Measurements from ENCODE around the gene PRKCH. TPM values are rescaled to one million over a fixed set of nuclear protein-coding genes. Genes with fewer than 3 reads are reported as not detected.

The PRKCH gene
- total RNA-seq, 1 experiment from 2014 or later, result 18.3 TPM

- Histone ChIP-seq H3K9me3 (no peaks in the 10 kb centered on the region), H3K4me1 (no peaks in the 10 kb centered on the region), H3K36me3 (ENCODE audit: control insufficient read depth, insufficient read depth, low read length) (no peaks in the 10 kb centered on the region), H3K4me3 (ENCODE audit: low read depth, low read length) (no peak overlapping the region), H3K27me3 (replicated peaks; ENCODE audit: control insufficient read depth, insufficient read depth, low read length) (no peaks in the 10 kb centered on the region)
- Mint-ChIP-seq H3K27ac (ENCODE audit: unreplicated experiment) (no peak overlapping the region), H3K36me3 (ENCODE audit: insufficient read depth, unreplicated experiment) (peaks cover 4% of the 10 kb centered on the region), H3K27me3 (ENCODE audit: insufficient read depth, unreplicated experiment) (no peaks in the 10 kb centered on the region), H3K4me1 (ENCODE audit: low read depth, unreplicated experiment) (no peaks in the 10 kb centered on the region), H3K9me3 (ENCODE audit: unreplicated experiment) (no peaks in the 10 kb centered on the region), H3K4me3 (ENCODE audit: unreplicated experiment) (no peak overlapping the region)
- TF ChIP-seq, protein P1, sequence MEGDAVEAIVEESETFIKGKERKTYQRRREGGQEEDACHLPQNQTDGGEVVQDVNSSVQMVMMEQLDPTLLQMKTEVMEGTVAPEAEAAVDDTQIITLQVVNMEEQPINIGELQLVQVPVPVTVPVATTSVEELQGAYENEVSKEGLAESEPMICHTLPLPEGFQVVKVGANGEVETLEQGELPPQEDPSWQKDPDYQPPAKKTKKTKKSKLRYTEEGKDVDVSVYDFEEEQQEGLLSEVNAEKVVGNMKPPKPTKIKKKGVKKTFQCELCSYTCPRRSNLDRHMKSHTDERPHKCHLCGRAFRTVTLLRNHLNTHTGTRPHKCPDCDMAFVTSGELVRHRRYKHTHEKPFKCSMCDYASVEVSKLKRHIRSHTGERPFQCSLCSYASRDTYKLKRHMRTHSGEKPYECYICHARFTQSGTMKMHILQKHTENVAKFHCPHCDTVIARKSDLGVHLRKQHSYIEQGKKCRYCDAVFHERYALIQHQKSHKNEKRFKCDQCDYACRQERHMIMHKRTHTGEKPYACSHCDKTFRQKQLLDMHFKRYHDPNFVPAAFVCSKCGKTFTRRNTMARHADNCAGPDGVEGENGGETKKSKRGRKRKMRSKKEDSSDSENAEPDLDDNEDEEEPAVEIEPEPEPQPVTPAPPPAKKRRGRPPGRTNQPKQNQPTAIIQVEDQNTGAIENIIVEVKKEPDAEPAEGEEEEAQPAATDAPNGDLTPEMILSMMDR (IDR thresholded peaks at IDR 0.05; ENCODE audit: insufficient read depth in 1 of 2, low read depth in 1 of 2, low read length in 1 of 2, severe bottlenecking in 1 of 2, unreplicated experiment in 1 of 2), result no peak
- CTCF ChIA-PET, result interaction anchor here (0.6 kb wide), 1 partner anchor 259 kb away, joined by 9 read pairs; no protein-coding TSS in a partner anchor
- no TSS peak for BruUV-seq (replicated peaks)
- intact Hi-C loops (cut with micrococcal nuclease; ENCODE audit: unreplicated experiment), result no loop called here
- POLR2A ChIA-PET, result no interaction called here
- DNase-seq, result no peak
Observed at GRCh38 chr14:61341275-61342206, 20.2 kb downstream of the PRKCH start.

GRCh38 chr14:61342486-61342885 lies 21.1 kb downstream of the PRKCH start:
- no peaks in the 10 kb centered on the region for H3K9me3 Mint-ChIP-seq (ENCODE audit: unreplicated experiment)
- peaks cover 4% of the 10 kb centered on the region for H3K36me3 Mint-ChIP-seq (ENCODE audit: insufficient read depth, unreplicated experiment)
- no peaks in the 10 kb centered on the region for H3K27me3 Mint-ChIP-seq (ENCODE audit: insufficient read depth, unreplicated experiment)
- H3K4me3 ChIP-seq (ENCODE audit: low read depth, low read length), result no peak overlapping the region
- no peak overlapping the region for H3K4me3 Mint-ChIP-seq (ENCODE audit: unreplicated experiment)
- BruUV-seq (replicated peaks), result no TSS peak
- no peaks in the 10 kb centered on the region for H3K9me3 ChIP-seq
- TF ChIP-seq, protein P1 (IDR thresholded peaks at IDR 0.05; ENCODE audit: insufficient read depth in 1 of 2, low read depth in 1 of 2, low read length in 1 of 2, severe bottlenecking in 1 of 2, unreplicated experiment in 1 of 2), result no peak
- DNase-seq, result no peak
- POLR2A ChIA-PET, result no interaction called here
- no peaks in the 10 kb centered on the region for H3K27me3 ChIP-seq (replicated peaks; ENCODE audit: control insufficient read depth, insufficient read depth, low read length)
- CTCF ChIA-PET, result interaction anchor here (0.6 kb wide), 1 partner anchor 19 kb away, joined by 3 read pairs; no protein-coding TSS in a partner anchor
- H3K27ac Mint-ChIP-seq (ENCODE audit: unreplicated experiment), result no peak overlapping the region
- intact Hi-C loops (cut with micrococcal nuclease; ENCODE audit: unreplicated experiment), result no loop called here
- H3K4me1 ChIP-seq, result no peaks in the 10 kb centered on the region
- H3K36me3 ChIP-seq (ENCODE audit: control insufficient read depth, insufficient read depth, low read length), result no peaks in the 10 kb centered on the region
- peaks cover 1% of the 10 kb centered on the region for H3K4me1 Mint-ChIP-seq (ENCODE audit: low read depth, unreplicated experiment)

DNA sequence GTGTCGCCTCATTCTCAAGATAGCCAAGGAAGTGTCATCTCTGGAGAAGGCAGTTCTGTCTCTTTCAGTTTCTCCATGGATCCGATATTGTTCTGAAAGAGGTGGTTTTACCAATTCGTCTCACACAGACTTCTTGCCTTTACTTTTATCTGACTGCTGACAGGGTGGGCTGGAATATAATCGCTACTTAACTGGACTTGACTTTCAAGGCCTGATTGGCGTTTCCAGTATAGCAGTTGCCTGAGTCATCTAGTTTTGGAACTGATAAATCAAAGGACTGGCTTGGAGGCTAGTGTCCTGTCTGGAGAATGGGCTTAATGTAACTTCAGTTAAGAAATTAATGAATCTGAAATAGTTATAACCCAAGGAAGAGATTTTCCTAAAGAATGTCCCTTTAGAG lies 21.6 kb downstream of the PRKCH start:
- H3K4me1 Mint-ChIP-seq (ENCODE audit: low read depth, unreplicated experiment), result peaks cover 4% of the 10 kb centered on the region
- H3K9me3 Mint-ChIP-seq (ENCODE audit: unreplicated experiment), result no peaks in the 10 kb centered on the region
- H3K36me3 ChIP-seq (ENCODE audit: control insufficient read depth, insufficient read depth, low read length), result no peaks in the 10 kb centered on the region
- no peaks in the 10 kb centered on the region for H3K27me3 Mint-ChIP-seq (ENCODE audit: insufficient read depth, unreplicated experiment)
- intact Hi-C loops (cut with micrococcal nuclease; ENCODE audit: unreplicated experiment), result no loop called here
- TF ChIP-seq, protein P1 (IDR thresholded peaks at IDR 0.05; ENCODE audit: insufficient read depth in 1 of 2, low read depth in 1 of 2, low read length in 1 of 2, severe bottlenecking in 1 of 2, unreplicated experiment in 1 of 2), result no peak
- H3K4me3 ChIP-seq (ENCODE audit: low read depth, low read length), result no peak overlapping the region
- H3K4me1 ChIP-seq, result no peaks in the 10 kb centered on the region
- no peak overlapping the region for H3K4me3 Mint-ChIP-seq (ENCODE audit: unreplicated experiment)
- H3K27ac Mint-ChIP-seq (ENCODE audit: unreplicated experiment), result no peak overlapping the region
- H3K9me3 ChIP-seq, result no peaks in the 10 kb centered on the region
- no TSS peak for BruUV-seq (replicated peaks)
- ChIA-PET CTCF (interaction anchor here (0.6 kb wide), 1 partner anchor 18 kb away, joined by 3 read pairs; no protein-coding TSS in a partner anchor), POLR2A (no interaction called here)
- DNase-seq, result no peak
- H3K36me3 Mint-ChIP-seq (ENCODE audit: insufficient read depth, unreplicated experiment), result peaks cover 4% of the 10 kb centered on the region
- no peaks in the 10 kb centered on the region for H3K27me3 ChIP-seq (replicated peaks; ENCODE audit: control insufficient read depth, insufficient read depth, low read length)
